Left renal pelvis (tissue), 4 donors: ENCODE measurements around the gene ANKRD63. TPM values are rescaled to one million over a fixed set of nuclear protein-coding genes. Genes with fewer than 3 reads are reported as not detected.

Experiments used
- DNase-seq, 4 donors: peaks; one replicate each; pipeline ENCODE4 v3.0.0-alpha.2; 2013; ENCODE audit warnings: low read depth in 4 of 4, low spot score in 3 of 4
- polyA plus RNA-seq, 4 donors: library from polyadenylated mRNA; unstranded; fragments of 120-200 nt; gene quantifications; one replicate each; pipeline ENCODE4 v1.2.1, GENCODE V29; 2013; ENCODE audit not compliant: insufficient read length in 4 of 4

ANKRD63 gene
- polyA plus RNA-seq, result under 1 TPM in 1 of 4 donors, not detected in 3; 0.17 TPM

GRCh38 chr15:40282869-40283614 is at the start of gene ANKRD63:
Gene ANKRD63, minus strand, starts transcription at chr15:40283064. Its CDS starts 478 bp downstream, at chr15:40282586.
- no peak for DNase-seq

GRCh38 chr15:40332113-40332781 is 49.4 kb upstream of the ANKRD63 start:
- DNase-seq, result no peak

GRCh38 chr15:40331637-40332036 is 48.8 kb upstream of the ANKRD63 start:
- DNase-seq, result no peak

GRCh38 chr15:40331026-40331425 is 48.2 kb upstream of the ANKRD63 start:
- DNase-seq, result no peak

GRCh38 chr15:40330368-40330836 is 47.5 kb upstream of the ANKRD63 start:
- DNase-seq, result no peak

GRCh38 chr15:40329804-40330203 is 46.9 kb upstream of the ANKRD63 start:
- DNase-seq, result no peak

GRCh38 chr15:40328751-40329150 is 45.9 kb upstream of the ANKRD63 start:
- DNase-seq, result no peak

GRCh38 chr15:40328176-40328575 is 45.3 kb upstream of the ANKRD63 start:
- no peak for DNase-seq

- DNase-seq, result no peak
These were observed 44.6 kb upstream of the ANKRD63 start for GRCh38 chr15:40327457-40327856.

GRCh38 chr15:40325700-40326099 is 42.8 kb upstream of the ANKRD63 start:
- no peak for DNase-seq

- no peak for DNase-seq
These were observed 42.3 kb upstream of the ANKRD63 start for GRCh38 chr15:40325188-40325587.

- DNase-seq, result no peak
These were observed 41.4 kb upstream of the ANKRD63 start for GRCh38 chr15:40323953-40324937.

- peak; percentile 81 to 90 (median 86) for DNase-seq
These were observed 40.5 kb upstream of the ANKRD63 start, which contains the start of gene INAFM2 for GRCh38 chr15:40323239-40323952. Gene INAFM2, plus strand, starts transcription at chr15:40323692. Its CDS starts 364 bp downstream, at chr15:40324056.

- no peak for DNase-seq
These were observed 39.8 kb upstream of the ANKRD63 start for GRCh38 chr15:40322531-40323238.

- no peak for DNase-seq
These were observed 38.1 kb upstream of the ANKRD63 start for GRCh38 chr15:40320931-40321371.

- no peak for DNase-seq
These were observed 37.5 kb upstream of the ANKRD63 start for GRCh38 chr15:40320409-40320808.

- no peak for DNase-seq
These were observed 34.7 kb upstream of the ANKRD63 start for GRCh38 chr15:40317580-40317979.

GRCh38 chr15:40316931-40317330 is 34.1 kb upstream of the ANKRD63 start:
- no peak for DNase-seq

GRCh38 chr15:40314723-40315276 is 31.9 kb upstream of the ANKRD63 start:
- DNase-seq, result no peak
